K562 (cell line): ENCODE results near the gene SLC52A1. TPM values are rescaled to one million over a fixed set of nuclear protein-coding genes. Genes with fewer than 3 reads are reported as not detected.

Source experiments
- ATAC-seq: fragments of 200-7000 bp; cut with Tn5 transposase; 3 replicates; pipeline ENCODE4 v1.9.1; 2020; ENCODE audit warnings: moderate library complexity
- BruUV-seq: library from RNA; stranded (reverse); fragments of 400-500 nt; replicated peaks from 2 replicates; lab custom pipeline; 2021; lab: Mats Ljungman, UMichigan
- CTCF ChIA-PET: fragments of 300-600 bp; formaldehyde crosslinking; extraction: SDS; loops from one replicate; lab custom pipeline; 2021; ENCODE audit warnings: low intra/inter-chr PET ratio; lab: Yijun Ruan, JAX
- POLR2A ChIA-PET: fragments of 300-600, 350-650 bp; sonication (Branson Sonifier 250); formaldehyde crosslinking; extraction: SDS; loops from one replicate; lab custom pipeline; 2021; ENCODE audit warnings: antibody characterized with exemption, inconsistent platforms; lab: Yijun Ruan, JAX
- DNase-seq, 4 experiments: peaks; one replicate each; pipeline versions ENCODE4 v3.0.0 to v3.0.0-alpha.2; 2011 to 2018; ENCODE audit warnings: low spot score in 3 of 4, mixed read lengths in 3 of 4; ENCODE audit errors: extremely low read depth in 1 of 4
- FAIRE-seq: peaks from 2 replicates; lab custom pipeline; 2011; peaks lifted over from hg19 to GRCh38; lab: Jason Lieb, UNC
- H2AFZ ChIP-seq: 2 replicates; pipeline ENCODE4 v1.6.0; 2011; ENCODE audit warnings: low read depth, low read length, control low read depth, inconsistent platforms
- H3K27ac ChIP-seq: fragments of 200-600 bp; 3 replicates; pipeline ENCODE4 v1.8.0; 2011; ENCODE audit warnings: low read depth, mild to moderate bottlenecking, control low read depth, inconsistent platforms, low read length, moderate library complexity, mixed read lengths; ENCODE audit errors: extremely low read depth
- H3K27me3 ChIP-seq, 2 experiments: fragments of 300-600 bp in 1 of 2; 2 replicates in 1 of 2; 3 replicates in 1 of 2; pipeline versions ENCODE4 v1.6.0 to v1.8.0; 2011; ENCODE audit warnings: inconsistent platforms in 2 of 2, low read length in 2 of 2, mild to moderate bottlenecking in 1 of 2, mixed read lengths in 1 of 2, moderate library complexity in 1 of 2; ENCODE audit not compliant: control insufficient read depth in 2 of 2, insufficient read depth in 2 of 2
- H3K36me3 ChIP-seq: fragments of 300-600 bp; 3 replicates; pipeline ENCODE4 v1.8.0; 2011; ENCODE audit warnings: mild to moderate bottlenecking, low read length, inconsistent platforms; ENCODE audit not compliant: control insufficient read depth, insufficient read depth
- H3K4me1 ChIP-seq, 2 experiments: fragments of 200-600 bp in 1 of 2; replicated peaks in 1 of 2; 2 replicates in 1 of 2; 3 replicates in 1 of 2; pipeline versions ENCODE4 v1.5.1 to v1.8.0; 2011; ENCODE audit warnings: inconsistent platforms in 2 of 2, low read length in 2 of 2, mild to moderate bottlenecking in 1 of 2, mixed read lengths in 1 of 2, moderate library complexity in 1 of 2; ENCODE audit not compliant: control insufficient read depth in 2 of 2, insufficient read depth in 2 of 2
- H3K4me2 ChIP-seq: 2 replicates; pipeline ENCODE4 v1.6.1; 2011; ENCODE audit warnings: low read length, control low read depth, inconsistent platforms, mixed read lengths; ENCODE audit not compliant: insufficient read depth
- H3K4me3 ChIP-seq: fragments of 200-600 bp; sonication (generic), shearing (Covaris generic); 2 replicates; pipeline ENCODE4 v1.5.1; 2016; ENCODE audit warnings: control low read depth, inconsistent platforms
- H3K79me2 ChIP-seq: fragments of 200-600 bp; 3 replicates; pipeline ENCODE4 v1.8.0; 2011; ENCODE audit warnings: low read length, inconsistent platforms; ENCODE audit not compliant: control insufficient read depth, insufficient read depth
- H3K9ac ChIP-seq, 2 experiments: 2 replicates each; pipeline versions ENCODE4 v1.6.0 to v1.6.1; 2011; ENCODE audit warnings: low read depth in 2 of 2, low read length in 2 of 2, control low read depth in 1 of 2, inconsistent platforms in 1 of 2, mild to moderate bottlenecking in 1 of 2, mixed read lengths in 1 of 2; ENCODE audit not compliant: insufficient read depth in 1 of 2
- H3K9me1 ChIP-seq: one replicate; pipeline ENCODE4 v1.6.0; 2011; ENCODE audit warnings: inconsistent platforms, mild to moderate bottlenecking, low read length, moderate library complexity; ENCODE audit not compliant: control insufficient read depth, insufficient read depth
- H3K9me3 ChIP-seq: replicated peaks from 2 replicates; pipeline ENCODE4 v1.5.1; 2011; ENCODE audit warnings: low read depth, low read length, inconsistent platforms; ENCODE audit not compliant: control insufficient read depth, insufficient read depth
- H4K20me1 ChIP-seq: replicated peaks from 2 replicates; pipeline ENCODE4 v1.6.1; 2011; ENCODE audit warnings: low read length, inconsistent platforms, mixed read lengths; ENCODE audit not compliant: control insufficient read depth, insufficient read depth
- RUNX1 ChIP-seq: sonication (generic); IDR thresholded peaks from 2 replicates; pipeline ENCODE4 v1.6.1; 2016; ENCODE audit warnings: antibody characterized with exemption, low read depth
- USF1 ChIP-seq: sonication (generic); formaldehyde crosslinking; IDR thresholded peaks from 2 replicates; pipeline ENCODE4 v1.9.0; 2022; ENCODE audit warnings: mild to moderate bottlenecking, missing genetic modification reagents
- ZBTB11 ChIP-seq, 3 experiments: fragments of 200-800 bp in 1 of 3; fragments of 250-450 bp in 1 of 3; fragments of 450-650 bp in 1 of 3; sonication (Bioruptor Pico) in 1 of 3; sonication (Bioruptor generic) in 1 of 3; formaldehyde crosslinking in 1 of 3; IDR thresholded peaks; 2 replicates each; pipeline versions ENCODE4 v1.6.1 to v1.8.0; 2016 to 2022; ENCODE audit warnings: mild to moderate bottlenecking in 2 of 3, missing genetic modification characterization in 2 of 3, missing compliant biosample characterization in 1 of 3, moderate library complexity in 1 of 3
- ZBTB33 ChIP-seq: sonication (generic); formaldehyde crosslinking; IDR thresholded peaks from 2 replicates; pipeline ENCODE4 v1.8.1; 2023; ENCODE audit warnings: mild to moderate bottlenecking, missing genetic modification reagents
- ZNF232 ChIP-seq: sonication (generic); formaldehyde crosslinking; IDR thresholded peaks from 2 replicates; pipeline ENCODE4 v1.8.0; 2022; ENCODE audit warnings: mild to moderate bottlenecking, missing genetic modification reagents
- ZNF584 ChIP-seq: fragments of 200-800 bp; sonication (Bioruptor generic); IDR thresholded peaks from 2 replicates; pipeline ENCODE4 v1.6.1; 2016; ENCODE audit warnings: low read depth, mild to moderate bottlenecking, missing genetic modification characterization, missing compliant biosample characterization
- WGBS: fragments of 100-300 bp; shearing (Covaris generic); methylation state at CpG from one replicate; pipeline ENCODE4 v1.1.6; 2016; ENCODE audit warnings: low coverage, mixed read lengths; ENCODE audit not compliant: insufficient coverage; ENCODE audit errors: missing lambda C conversion rate; 5-methylcytosine and 5-hydroxymethylcytosine counted together
- in situ Hi-C: fragments of 300-500 bp; cut with MboI; formaldehyde crosslinking; loops from 4 replicates; pipeline ENCODE4 v1.15.0; 2018; ENCODE audit warnings: inconsistent platforms, mixed read lengths
- intact Hi-C: fragments of 100-400 bp; cut with micrococcal nuclease; formaldehyde crosslinking; loops from 2 replicates; pipeline ENCODE4 v1.14.2; 2022
- polyA plus RNA-seq, 8 experiments: library from polyadenylated mRNA; depleted of rRNA in 4 of 8; stranded (reverse) in 5 of 8; unstranded in 3 of 8; fragments of >200 nt; fragmentation: Nextera tagmentation in 2 of 8; fragmentation: Illumina TruSeq in 1 of 8; extraction: Ambion mirVana in 2 of 8; extraction: Trizol in 1 of 8; gene quantifications; 2 replicates each; pipeline versions ENCODE4 v1.2.1 to v1.2.3, GENCODE V29; 2011 to 2014; ENCODE audit warnings: inconsistent platforms in 1 of 8, missing spikeins in 1 of 8
- total RNA-seq, 7 experiments: library from RNA; depleted of rRNA in 6 of 7; stranded (reverse); fragments of >200 nt in 6 of 7; fragmentation: Illumina TruSeq in 2 of 7; extraction: Trizol in 2 of 7; gene quantifications; 2 replicates each; pipeline versions ENCODE4 v1.2.1 to v1.2.3, GENCODE V29; 2011 to 2021; ENCODE audit warnings: low replicate concordance in 1 of 7

Gene SLC52A1
- total and polyA plus RNA-seq, 9 of the 15 experiments (the other 6 are each of a cell fraction or from before 2014, with no cell fraction given), result 0.04 TPM; not detected in 8

- 3% methylated on average over 3 of the region's 3 CpGs for WGBS
- no peak for ATAC-seq
- no peak for DNase-seq
- in situ Hi-C loops, result no loop called here
- no peak overlapping the region for H3K4me2 ChIP-seq
- H3K36me3 ChIP-seq, result no peaks in the 10 kb centered on the region
- no peak for TF ChIP-seq RUNX1
- no peak for TF ChIP-seq ZNF232
- TF ChIP-seq, all 486 proteins: peak for 0
- peaks cover 0 to 10% of the 10 kb centered on the region in 2 experiments; a peak in 2 of 5 replicates for H3K4me1 ChIP-seq
- no TSS peak for BruUV-seq
- intact Hi-C loops, result no loop called here
- H3K9me1 ChIP-seq, result no peaks in the 10 kb centered on the region
- H3K9me3 ChIP-seq, result no peaks in the 10 kb centered on the region
- H4K20me1 ChIP-seq, result no peaks in the 10 kb centered on the region
- POLR2A ChIA-PET, result no interaction called here
- no peak overlapping the region for H3K27ac ChIP-seq
- H3K9ac ChIP-seq, result no peak overlapping the region
- peaks cover 1 to 5% of the 10 kb centered on the region in 2 experiments; a peak in 1 of 5 replicates for H3K27me3 ChIP-seq
- no peak overlapping the region for H2AFZ ChIP-seq
- no peak overlapping the region for H3K4me3 ChIP-seq
- H3K79me2 ChIP-seq, result no peaks in the 10 kb centered on the region
- CTCF ChIA-PET, result no interaction called here
- FAIRE-seq, result no peak
Observed at GRCh38 chr17:5080591-5080990, 45.4 kb upstream of the SLC52A1 start.

- Histone ChIP-seq H3K27ac (no peak within 1 kb of the TSS), H3K4me1 (peaks cover 0 to 10% of the 10 kb centered on the region in 2 experiments; a peak in 2 of 5 replicates), H3K4me3 (no peak within 1 kb of the TSS), H3K79me2 (no peaks in the 10 kb centered on the region), H4K20me1 (no peaks in the 10 kb centered on the region), H3K36me3 (no peaks in the 10 kb centered on the region), H3K9me3 (no peaks in the 10 kb centered on the region), H3K27me3 (peaks cover 2 to 9% of the 10 kb centered on the region in 2 experiments; a peak in 2 of 5 replicates), H3K9me1 (no peaks in the 10 kb centered on the region), H3K9ac (no peak within 1 kb of the TSS), H3K4me2 (no peak within 1 kb of the TSS), H2AFZ (no peak within 1 kb of the TSS)
- no TSS peak for BruUV-seq
- ChIA-PET POLR2A (no interaction called here), CTCF (no interaction called here)
- in situ Hi-C loops, result no loop called here
- peak in 1 of 3 experiments; percentile 96; a peak in 2 of 6 replicates for TF ChIP-seq ZBTB11 (CRISPR knock-in tag; IDR thresholded peaks at IDR 0.05)
- no peak for TF ChIP-seq ZNF584 (CRISPR knock-in tag)
- no peak for TF ChIP-seq USF1
- 0 out of 2 replicates have a peak, but pooled peaks have one; percentile 47 for TF ChIP-seq ZBTB33 (CRISPR knock-in tag)
- WGBS, result 38% methylated on average over 31 of the region's 75 CpGs
- no peak for ATAC-seq
- no peak for FAIRE-seq
- intact Hi-C loops, result no loop called here
- DNase-seq, result no peak
Observed at GRCh38 chr17:5078106-5079028, 43.1 kb upstream of the SLC52A1 start, which contains the start of gene ZFP3. Gene ZFP3 (plus strand): TSS chr17:5078467. CDS start chr17:5091505, 13,038 bp downstream.
